Osteoblast (primary cell): ENCODE data around the gene MDM4. TPM values are rescaled to one million over a fixed set of nuclear protein-coding genes. Genes with fewer than 3 reads are reported as not detected.

Experiments
- DNase-seq: peaks from one replicate; pipeline ENCODE4 v3.0.0; 2011; ENCODE audit warnings: low spot score, mixed read lengths; ENCODE audit not compliant: insufficient read length; ENCODE audit errors: missing footprints
- H2AFZ ChIP-seq: 2 replicates; pipeline ENCODE4 v1.6.0; 2011; ENCODE audit warnings: mild to moderate bottlenecking, low read length
- H3K27ac ChIP-seq: 2 replicates; pipeline ENCODE4 v1.5.1; 2011; ENCODE audit warnings: mild to moderate bottlenecking, low read depth, low read length, moderate library complexity
- H3K27me3 ChIP-seq: 2 replicates; pipeline ENCODE4 v1.6.0; 2012; ENCODE audit warnings: mild to moderate bottlenecking, control low read depth, inconsistent platforms, low read length, moderate library complexity; ENCODE audit not compliant: insufficient read depth
- H3K36me3 ChIP-seq: 2 replicates; pipeline ENCODE4 v1.5.1; 2011; ENCODE audit warnings: mild to moderate bottlenecking, low read length, control low read depth, moderate library complexity; ENCODE audit not compliant: insufficient read depth
- H3K4me1 ChIP-seq: 2 replicates; pipeline ENCODE4 v1.5.1; 2011; ENCODE audit warnings: mild to moderate bottlenecking, low read length, control low read depth, moderate library complexity; ENCODE audit not compliant: insufficient read depth
- H3K4me2 ChIP-seq: 2 replicates; pipeline ENCODE4 v1.6.0; 2011; ENCODE audit warnings: mild to moderate bottlenecking, low read length; ENCODE audit not compliant: insufficient read depth
- H3K4me3 ChIP-seq: fragments of 200-600 bp; sonication (generic); 3 replicates; pipeline ENCODE4 v1.5.1; 2012; ENCODE audit warnings: mild to moderate bottlenecking, low read length, inconsistent platforms; ENCODE audit not compliant: insufficient read depth
- H3K79me2 ChIP-seq: 2 replicates; pipeline ENCODE4 v1.6.0; 2012; ENCODE audit warnings: mild to moderate bottlenecking, low read length, control low read depth, inconsistent platforms; ENCODE audit not compliant: insufficient read depth
- H3K9me3 ChIP-seq: 2 replicates; pipeline ENCODE4 v1.5.1; 2011; ENCODE audit warnings: low read depth, low read length, control low read depth
- H4K20me1 ChIP-seq: 2 replicates; pipeline ENCODE4 v1.6.0; 2012; ENCODE audit warnings: mild to moderate bottlenecking, low read length, control low read depth; ENCODE audit not compliant: insufficient read depth
- CTCF ChIP-seq: IDR thresholded peaks from 2 replicates; pipeline ENCODE4 v1.5.1; 2011; ENCODE audit warnings: mild to moderate bottlenecking, low read depth, low read length, moderate library complexity; ENCODE audit errors: extremely low read depth
- total RNA-seq: library from RNA; depleted of rRNA; stranded (reverse); fragments of >200 nt; gene quantifications from 2 replicates; pipeline ENCODE4 v1.2.3, GENCODE V29; 2012

MDM4 gene
- total RNA-seq, 1 donor: 40.2 TPM

- H3K4me2 ChIP-seq: no peak overlapping the region
- H3K79me2 ChIP-seq: no peaks in the 10 kb centered on the region
- no peak for TF ChIP-seq CTCF
- H3K4me3 ChIP-seq: no peak overlapping the region
- H4K20me1 ChIP-seq: no peaks in the 10 kb centered on the region
- no peak overlapping the region for H2AFZ ChIP-seq
- H3K9me3 ChIP-seq: no peaks in the 10 kb centered on the region
- H3K27ac ChIP-seq: no peak overlapping the region
- peaks cover 24% of the 10 kb centered on the region for H3K27me3 ChIP-seq
- no peaks in the 10 kb centered on the region for H3K4me1 ChIP-seq
- no peaks in the 10 kb centered on the region for H3K36me3 ChIP-seq
- DNase-seq: no peak
These were observed 14.0 kb upstream of the MDM4 start for GRCh38 chr1:204502241-204502640.

GRCh38 chr1:204503122-204503912 lies 12.9 kb upstream of the MDM4 start:
- H2AFZ ChIP-seq: no peak overlapping the region
- H3K4me1 ChIP-seq: no peaks in the 10 kb centered on the region
- H3K27ac ChIP-seq: no peak overlapping the region
- DNase-seq: no peak
- H3K9me3 ChIP-seq: no peaks in the 10 kb centered on the region
- H3K4me2 ChIP-seq: no peak overlapping the region
- H3K27me3 ChIP-seq: peaks cover 13% of the 10 kb centered on the region
- no peaks in the 10 kb centered on the region for H4K20me1 ChIP-seq
- peak; percentile 74 for TF ChIP-seq CTCF
- H3K4me3 ChIP-seq: no peak overlapping the region
- H3K79me2 ChIP-seq: no peaks in the 10 kb centered on the region
- no peaks in the 10 kb centered on the region for H3K36me3 ChIP-seq

GRCh38 chr1:204503913-204504519 lies 12.2 kb upstream of the MDM4 start:
- no peaks in the 10 kb centered on the region for H3K79me2 ChIP-seq
- H3K9me3 ChIP-seq: no peaks in the 10 kb centered on the region
- H3K4me3 ChIP-seq: no peak overlapping the region
- H3K36me3 ChIP-seq: no peaks in the 10 kb centered on the region
- no peaks in the 10 kb centered on the region for H4K20me1 ChIP-seq
- no peaks in the 10 kb centered on the region for H3K4me1 ChIP-seq
- no peak for TF ChIP-seq CTCF
- H2AFZ ChIP-seq: no peak overlapping the region
- peaks cover 7% of the 10 kb centered on the region for H3K27me3 ChIP-seq
- no peak for DNase-seq
- H3K27ac ChIP-seq: no peak overlapping the region
- no peak overlapping the region for H3K4me2 ChIP-seq

- no peak overlapping the region for H3K27ac ChIP-seq
- no peak for TF ChIP-seq CTCF
These were observed 10.5 kb upstream of the MDM4 start for GRCh38 chr1:204505674-204506200.

More at GRCh38 chr1:204505674-204506200, 10.5 kb upstream of the MDM4 start:
- H3K79me2 ChIP-seq: no peaks in the 10 kb centered on the region
- no peaks in the 10 kb centered on the region for H3K9me3 ChIP-seq
- H3K4me2 ChIP-seq: peak overlapping the region; percentile 70
- peak overlapping the region; percentile 72 for H3K4me3 ChIP-seq
- H3K36me3 ChIP-seq: no peaks in the 10 kb centered on the region
- no peaks in the 10 kb centered on the region for H3K4me1 ChIP-seq
- peak overlapping the region; percentile 67 for H2AFZ ChIP-seq
- no peaks in the 10 kb centered on the region for H4K20me1 ChIP-seq
- DNase-seq: no peak
- H3K27me3 ChIP-seq: peaks cover 7% of the 10 kb centered on the region
